ENCODE data around the gene EYS.

The EYS gene

GRCh38 chr6:64357430-64357829, 1349.6 kb downstream of the EYS start:
- no peak overlapping the region for H3K9ac ChIP-seq (ENCODE audit: insufficient read length)
- TF ChIP-seq EZH2 (IDR thresholded peaks at IDR 0.05) (no peak), POLR2AphosphoS5 (IDR thresholded peaks at IDR 0.05; ENCODE audit: borderline replicate concordance, low read depth, low read length) (no peak), FOXP2 (optimal IDR thresholded peaks at IDR 0.05; ENCODE audit: control extremely low read depth, extremely low read length, insufficient read depth) (no peak)
- H3K36me3 ChIP-seq (ENCODE audit: insufficient read depth, low read length): no peaks in the 10 kb centered on the region
- no peak overlapping the region for H3K4me3 ChIP-seq
- no peak for DNase-seq (ENCODE audit: low read depth, low spot score)
- no peaks in the 10 kb centered on the region for H3K9me3 ChIP-seq (ENCODE audit: low read depth, low read length)
- H3K27ac ChIP-seq: no peak overlapping the region

GRCh38 chr6:64347411-64347810, 1359.6 kb downstream of the EYS start:
- no peak for TF ChIP-seq EZH2 (IDR thresholded peaks at IDR 0.05)
- TF ChIP-seq FOXP2 (optimal IDR thresholded peaks at IDR 0.05; ENCODE audit: control extremely low read depth, extremely low read length, insufficient read depth): no peak
- TF ChIP-seq POLR2AphosphoS5 (IDR thresholded peaks at IDR 0.05; ENCODE audit: borderline replicate concordance, low read depth, low read length): no peak

GRCh38 chr6:64335195-64335594, 1371.8 kb downstream of the EYS start:
- H3K4me3 ChIP-seq: no peak overlapping the region
- no peak overlapping the region for H3K27ac ChIP-seq
- TF ChIP-seq FOXP2 (optimal IDR thresholded peaks at IDR 0.05; ENCODE audit: control extremely low read depth, extremely low read length, insufficient read depth): no peak
- H3K9me3 ChIP-seq (ENCODE audit: low read depth, low read length): no peaks in the 10 kb centered on the region
- no peak for DNase-seq (ENCODE audit: low read depth, low spot score)
- no peaks in the 10 kb centered on the region for H3K36me3 ChIP-seq (ENCODE audit: insufficient read depth, low read length)
- no peak overlapping the region for H3K9ac ChIP-seq (ENCODE audit: insufficient read length)

More at GRCh38 chr6:64347411-64347810, 1359.6 kb downstream of the EYS start:
- H3K4me3 ChIP-seq: no peak overlapping the region
- H3K9ac ChIP-seq (ENCODE audit: insufficient read length): no peak overlapping the region
- H3K36me3 ChIP-seq (ENCODE audit: insufficient read depth, low read length): no peaks in the 10 kb centered on the region
- DNase-seq (ENCODE audit: low read depth, low spot score): no peak
- H3K27ac ChIP-seq: no peak overlapping the region
- H3K9me3 ChIP-seq (ENCODE audit: low read depth, low read length): no peaks in the 10 kb centered on the region

- no peaks in the 10 kb centered on the region for H3K9me3 ChIP-seq (ENCODE audit: low read depth, low read length)
- no peak for TF ChIP-seq POLR2AphosphoS5 (IDR thresholded peaks at IDR 0.05; ENCODE audit: borderline replicate concordance, low read depth, low read length)
- no peak for TF ChIP-seq EZH2 (IDR thresholded peaks at IDR 0.05)
- no peak for TF ChIP-seq FOXP2 (optimal IDR thresholded peaks at IDR 0.05; ENCODE audit: control extremely low read depth, extremely low read length, insufficient read depth)
- DNase-seq (ENCODE audit: low read depth, low spot score): no peak
- no peaks in the 10 kb centered on the region for H3K36me3 ChIP-seq (ENCODE audit: insufficient read depth, low read length)
- H3K9ac ChIP-seq (ENCODE audit: insufficient read length): no peak overlapping the region
- no peak overlapping the region for H3K4me3 ChIP-seq
- H3K27ac ChIP-seq: no peak overlapping the region
Measured at GRCh38 chr6:64334636-64335035, 1372.4 kb downstream of the EYS start.

- H3K27ac ChIP-seq: no peak overlapping the region
- no peak for TF ChIP-seq EZH2 (IDR thresholded peaks at IDR 0.05)
- no peak for TF ChIP-seq POLR2AphosphoS5 (IDR thresholded peaks at IDR 0.05; ENCODE audit: borderline replicate concordance, low read depth, low read length)
- TF ChIP-seq FOXP2 (optimal IDR thresholded peaks at IDR 0.05; ENCODE audit: control extremely low read depth, extremely low read length, insufficient read depth): no peak
- peak; percentile 44 for DNase-seq (ENCODE audit: low read depth, low spot score)
- no peaks in the 10 kb centered on the region for H3K9me3 ChIP-seq (ENCODE audit: low read depth, low read length)
- no peak overlapping the region for H3K4me3 ChIP-seq
- H3K9ac ChIP-seq (ENCODE audit: insufficient read length): no peak overlapping the region
- no peaks in the 10 kb centered on the region for H3K36me3 ChIP-seq (ENCODE audit: insufficient read depth, low read length)
Measured at GRCh38 chr6:64330694-64331307, 1376.2 kb downstream of the EYS start.

GRCh38 chr6:64326939-64327338, 1380.1 kb downstream of the EYS start:
- TF ChIP-seq FOXP2 (optimal IDR thresholded peaks at IDR 0.05; ENCODE audit: control extremely low read depth, extremely low read length, insufficient read depth) (no peak), EZH2 (IDR thresholded peaks at IDR 0.05) (no peak), POLR2AphosphoS5 (IDR thresholded peaks at IDR 0.05; ENCODE audit: borderline replicate concordance, low read depth, low read length) (no peak)
- no peak overlapping the region for H3K4me3 ChIP-seq
- H3K9me3 ChIP-seq (ENCODE audit: low read depth, low read length): no peaks in the 10 kb centered on the region

GRCh38 chr6:64325093-64325492, 1381.9 kb downstream of the EYS start:
- no peak for TF ChIP-seq EZH2 (IDR thresholded peaks at IDR 0.05)
- no peak for TF ChIP-seq FOXP2 (optimal IDR thresholded peaks at IDR 0.05; ENCODE audit: control extremely low read depth, extremely low read length, insufficient read depth)
- TF ChIP-seq POLR2AphosphoS5 (IDR thresholded peaks at IDR 0.05; ENCODE audit: borderline replicate concordance, low read depth, low read length): no peak
- Histone ChIP-seq H3K27ac (no peak overlapping the region), H3K9ac (ENCODE audit: insufficient read length) (no peak overlapping the region), H3K9me3 (ENCODE audit: low read depth, low read length) (no peaks in the 10 kb centered on the region), H3K4me3 (no peak overlapping the region), H3K36me3 (ENCODE audit: insufficient read depth, low read length) (no peaks in the 10 kb centered on the region)
- no peak for DNase-seq (ENCODE audit: low read depth, low spot score)

More at GRCh38 chr6:64326939-64327338, 1380.1 kb downstream of the EYS start:
- DNase-seq (ENCODE audit: low read depth, low spot score): no peak
- H3K27ac ChIP-seq: no peak overlapping the region
- no peak overlapping the region for H3K9ac ChIP-seq (ENCODE audit: insufficient read length)
- H3K36me3 ChIP-seq (ENCODE audit: insufficient read depth, low read length): no peaks in the 10 kb centered on the region

- H3K27ac ChIP-seq: no peak overlapping the region
- no peaks in the 10 kb centered on the region for H3K9me3 ChIP-seq (ENCODE audit: low read depth, low read length)
- no peak overlapping the region for H3K9ac ChIP-seq (ENCODE audit: insufficient read length)
- DNase-seq (ENCODE audit: low read depth, low spot score): no peak
- H3K36me3 ChIP-seq (ENCODE audit: insufficient read depth, low read length): no peaks in the 10 kb centered on the region
- TF ChIP-seq FOXP2 (optimal IDR thresholded peaks at IDR 0.05; ENCODE audit: control extremely low read depth, extremely low read length, insufficient read depth): no peak
- TF ChIP-seq POLR2AphosphoS5 (IDR thresholded peaks at IDR 0.05; ENCODE audit: borderline replicate concordance, low read depth, low read length): no peak
- no peak overlapping the region for H3K4me3 ChIP-seq
Measured at GRCh38 chr6:64310214-64310613, 1396.8 kb downstream of the EYS start.

All from SK-N-MC (cell line).